IMR-90 (cell line): Measurements from ENCODE around the gene ANP32A. TPM values are rescaled to one million over a fixed set of nuclear protein-coding genes. Genes with fewer than 3 reads are reported as not detected.
A peak's percentile ranks its signal among the peaks of the same experiment; 100 is the strongest.

Experiments
- ATAC-seq: fragments of 200-7000 bp; cut with Tn5 transposase; 2 replicates; pipeline ENCODE4 v1.9.1; 2020; ENCODE audit warnings: low read depth, mild to moderate bottlenecking, moderate library complexity
- BruUV-seq: library from RNA; stranded (reverse); fragments of 400-500 nt; replicated peaks from 2 replicates; lab custom pipeline; 2021; lab: Mats Ljungman, UMichigan
- CTCF ChIA-PET: fragments of 300-600 bp; formaldehyde crosslinking; extraction: SDS; loops from one replicate; lab custom pipeline; 2021; ENCODE audit warnings: antibody characterized with exemption; lab: Yijun Ruan, JAX
- POLR2A ChIA-PET: fragments of 300-600 bp; sonication (Branson Sonifier 250); formaldehyde crosslinking; loops from one replicate; lab custom pipeline; 2022; ENCODE audit warnings: antibody characterized with exemption; ENCODE audit not compliant: unreplicated experiment; lab: Charles Lee
- DNase-seq: peaks from one replicate; pipeline ENCODE4 v3.0.0; 2013
- H2AFZ ChIP-seq: replicated peaks from 2 replicates; pipeline ENCODE3; 2013; ENCODE audit warnings: low read length, mild to moderate bottlenecking; ENCODE audit not compliant: poor library complexity
- H2AK5ac ChIP-seq: 2 replicates; pipeline ENCODE4 v1.6.1; 2013; ENCODE audit warnings: low read depth, low read length, inconsistent platforms
- H2AK9ac ChIP-seq: replicated peaks from 2 replicates; pipeline ENCODE3; 2013; ENCODE audit warnings: mild to moderate bottlenecking, low read depth, low read length, moderate library complexity; ENCODE audit not compliant: poor library complexity
- H2BK120ac ChIP-seq: 2 replicates; pipeline ENCODE4 v1.6.1; 2013; ENCODE audit warnings: low read depth, low read length, inconsistent platforms
- H2BK15ac ChIP-seq: 3 replicates; pipeline ENCODE4 v1.6.1; 2013; ENCODE audit warnings: low read depth, low read length, inconsistent platforms
- H2BK20ac ChIP-seq: 2 replicates; pipeline ENCODE4 v1.6.1; 2013; ENCODE audit warnings: low read depth, mild to moderate bottlenecking, inconsistent platforms, low read length, moderate library complexity
- H2BK5ac ChIP-seq: 2 replicates; pipeline ENCODE4 v1.6.1; 2013; ENCODE audit warnings: mild to moderate bottlenecking, low read depth, low read length, inconsistent platforms; ENCODE audit not compliant: poor library complexity, severe bottlenecking
- H3K14ac ChIP-seq: replicated peaks from 2 replicates; pipeline ENCODE4 v1.6.1; 2013; ENCODE audit warnings: low read depth, low read length, inconsistent platforms
- H3K18ac ChIP-seq: 2 replicates; pipeline ENCODE4 v1.6.1; 2013; ENCODE audit warnings: low read depth, low read length, control low read depth
- H3K23ac ChIP-seq: 2 replicates; pipeline ENCODE4 v1.6.1; 2013; ENCODE audit warnings: low read depth, low read length, inconsistent platforms
- H3K27ac ChIP-seq: 2 replicates; pipeline ENCODE4 v1.5.1; 2013; ENCODE audit warnings: mild to moderate bottlenecking, control low read depth, low read length; ENCODE audit not compliant: insufficient read depth
- H3K27me3 ChIP-seq: 2 replicates; pipeline ENCODE4 v1.6.1; 2013; ENCODE audit warnings: low read length; ENCODE audit not compliant: control insufficient read depth, insufficient read depth
- H3K36me3 ChIP-seq: 2 replicates; pipeline ENCODE4 v1.6.1; 2013; ENCODE audit warnings: low read length, mixed read lengths; ENCODE audit not compliant: control insufficient read depth, insufficient read depth
- H3K4ac ChIP-seq: 2 replicates; pipeline ENCODE4 v1.6.1; 2013; ENCODE audit warnings: low read depth, low read length, inconsistent platforms
- H3K4me1 ChIP-seq: 2 replicates; pipeline ENCODE4 v1.6.1; 2013; ENCODE audit warnings: low read length, mixed read lengths; ENCODE audit not compliant: control insufficient read depth, insufficient read depth
- H3K4me2 ChIP-seq: 2 replicates; pipeline ENCODE4 v1.6.1; 2013; ENCODE audit warnings: low read depth, mild to moderate bottlenecking, control low read depth, low read length, moderate library complexity
- H3K4me3 ChIP-seq: 2 replicates; pipeline ENCODE4 v1.5.1; 2013; ENCODE audit warnings: low read depth, mild to moderate bottlenecking, control low read depth, low read length, moderate library complexity; ENCODE audit not compliant: insufficient read depth
- H3K56ac ChIP-seq: 2 replicates; pipeline ENCODE4 v1.6.1; 2013; ENCODE audit warnings: low read length, inconsistent platforms; ENCODE audit not compliant: insufficient read depth; ENCODE audit errors: extremely low read depth
- H3K79me1 ChIP-seq, 2 experiments: 2 replicates each; pipeline ENCODE4 v1.6.1; 2013; ENCODE audit warnings: low read length in 2 of 2, inconsistent platforms in 1 of 2, low read depth in 1 of 2
- H3K9ac ChIP-seq: 2 replicates; pipeline ENCODE4 v1.6.1; 2013; ENCODE audit warnings: low read depth, low read length, control low read depth
- H3K9me1 ChIP-seq: 2 replicates; pipeline ENCODE4 v1.6.1; 2013; ENCODE audit warnings: low read length, inconsistent platforms; ENCODE audit not compliant: insufficient read depth
- H3K9me3 ChIP-seq: 2 replicates; pipeline ENCODE4 v1.6.1; 2013; ENCODE audit warnings: low read length; ENCODE audit not compliant: control insufficient read depth, insufficient read depth
- H4K20me1 ChIP-seq: 2 replicates; pipeline ENCODE4 v1.6.1; 2013; ENCODE audit warnings: low read length, inconsistent platforms; ENCODE audit not compliant: insufficient read depth
- H4K5ac ChIP-seq: 2 replicates; pipeline ENCODE4 v1.6.1; 2013; ENCODE audit warnings: mild to moderate bottlenecking, low read depth, low read length, control low read depth
- H4K8ac ChIP-seq, 2 experiments: 2 replicates each; pipeline ENCODE4 v1.6.1; 2013; ENCODE audit warnings: low read depth in 2 of 2, low read length in 2 of 2, control low read depth in 1 of 2, inconsistent platforms in 1 of 2
- H4K91ac ChIP-seq: 2 replicates; pipeline ENCODE4 v1.6.1; 2013; ENCODE audit warnings: low read depth, low read length, inconsistent platforms; ENCODE audit not compliant: insufficient read depth
- BHLHE40 ChIP-seq: fragments of 150-350 bp; IDR thresholded peaks from 2 replicates; pipeline ENCODE4 v1.6.1; 2016; ENCODE audit warnings: mild to moderate bottlenecking, low read depth, low read length
- CEBPB ChIP-seq: IDR thresholded peaks from 2 replicates; pipeline ENCODE4 v1.6.1; 2012; ENCODE audit warnings: low read depth, low read length, improper control_type of control experiment
- MAFK ChIP-seq: IDR thresholded peaks from 2 replicates; pipeline ENCODE4 v1.6.1; 2012; ENCODE audit warnings: low read depth, low read length, improper control_type of control experiment
- MAZ ChIP-seq: IDR thresholded peaks from 2 replicates; pipeline ENCODE4 v1.6.1; 2012; ENCODE audit warnings: low read depth, mild to moderate bottlenecking, low read length, improper control_type of control experiment, moderate library complexity, borderline replicate concordance
- MXI1 ChIP-seq: IDR thresholded peaks from 2 replicates; pipeline ENCODE4 v1.6.1; 2012; ENCODE audit warnings: low read depth, mild to moderate bottlenecking, low read length, moderate library complexity, borderline replicate concordance
- NFE2L2 ChIP-seq: fragments of 150-350 bp; IDR thresholded peaks from 2 replicates; pipeline ENCODE4 v1.6.1; 2016; ENCODE audit warnings: low read depth, mild to moderate bottlenecking, low read length
- POLR2A ChIP-seq: IDR thresholded peaks from 2 replicates; pipeline ENCODE4 v1.6.1; 2012; ENCODE audit warnings: mild to moderate bottlenecking, low read depth, low read length
- RCOR1 ChIP-seq: IDR thresholded peaks from 2 replicates; pipeline ENCODE4 v1.6.1; 2012; ENCODE audit warnings: mild to moderate bottlenecking, low read length, improper control_type of control experiment; ENCODE audit not compliant: insufficient replicate concordance
- RFX5 ChIP-seq: IDR thresholded peaks from 2 replicates; pipeline ENCODE4 v1.8.0; 2012; ENCODE audit warnings: low read depth, mild to moderate bottlenecking, low read length, moderate library complexity
- SMC3 ChIP-seq: fragments of 150-350 bp; IDR thresholded peaks from 2 replicates; pipeline ENCODE4 v1.6.1; 2016; ENCODE audit warnings: low read depth, mild to moderate bottlenecking, antibody characterized with exemption, low read length, moderate library complexity
- WGBS, 2 experiments: methylation state at CpG; one replicate each; pipeline versions ENCODE4 v1.1.5 to v1.1.7; 2013; ENCODE audit warnings: missing lambda C conversion rate in 2 of 2; ENCODE audit not compliant: insufficient read length in 1 of 2; ENCODE audit errors: extremely low coverage in 2 of 2; 5-methylcytosine and 5-hydroxymethylcytosine counted together
- dilution Hi-C: fragments of 300-500 bp; cut with HindIII; formaldehyde crosslinking; loops from one replicate; pipeline ENCODE4 v1.14.3; 2018; ENCODE audit warnings: low sequenced_read_pairs; ENCODE audit not compliant: unreplicated experiment
- in situ Hi-C: fragments of 300-500 bp; cut with MboI; formaldehyde crosslinking; loops from 3 replicates; pipeline ENCODE4 v1.14.3; 2019; ENCODE audit warnings: low sequenced_read_pairs, inconsistent platforms, mixed read lengths
- intact Hi-C: fragments of 100-400 bp; cut with micrococcal nuclease; formaldehyde crosslinking; loops from 2 replicates; pipeline ENCODE4 v1.10.0; 2022
- polyA plus RNA-seq, 3 experiments: library from polyadenylated mRNA; depleted of rRNA; stranded (reverse); fragments of >200 nt; gene quantifications; 2 replicates each; pipeline ENCODE4 v1.2.3, GENCODE V29; 2012; ENCODE audit warnings: low replicate concordance in 1 of 3
- total RNA-seq: library from RNA; depleted of rRNA; stranded (reverse); fragments of >200 nt; gene quantifications from 2 replicates; pipeline ENCODE4 v1.2.3, GENCODE V29; 2012
- TF ChIP-seq, protein P1 (sequence below): fragments of 150-350 bp; IDR thresholded peaks from 2 replicates; pipeline ENCODE4 v1.6.1; 2017; ENCODE audit warnings: mild to moderate bottlenecking, antibody characterized with exemption, low read length, low read depth
- TF ChIP-seq, protein P2 (sequence below): conservative IDR thresholded peaks from 2 replicates; pipeline ENCODE4 v1.5.1; 2012; ENCODE audit warnings: mild to moderate bottlenecking, low read depth, low read length, improper control_type of control experiment

ANP32A gene
- total and polyA plus RNA-seq, 2 of the 4 experiments (the other 2 are of a cell fraction), result 62.4 to 72.8 TPM

DNA sequence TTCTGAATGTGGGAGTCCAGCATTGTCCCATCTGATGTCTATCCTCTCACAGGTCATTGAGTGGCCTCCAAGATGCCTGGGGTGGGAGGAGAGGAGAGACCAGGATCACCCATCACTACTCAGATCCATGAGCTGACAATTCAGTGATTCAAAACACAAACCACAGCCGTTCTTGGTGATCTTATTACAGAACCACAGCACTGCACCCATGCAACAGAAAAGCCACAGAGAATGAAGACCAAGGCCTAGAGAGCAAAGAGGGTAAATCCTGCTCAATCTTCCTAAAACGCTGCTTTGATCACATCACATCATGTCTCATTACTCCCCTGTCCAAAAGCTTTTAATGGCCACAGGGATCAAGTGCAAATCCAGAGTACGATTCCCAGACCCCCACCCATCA lies 23.5 kb downstream of the ANP32A start:
- Histone ChIP-seq H3K4me2 (no peak overlapping the region), H3K27me3 (no peaks in the 10 kb centered on the region), H4K5ac (no peak overlapping the region), H4K8ac (no peak overlapping the region), H3K4me1 (peaks cover 11% of the 10 kb centered on the region), H3K14ac (no peak overlapping the region), H3K9me3 (no peaks in the 10 kb centered on the region), H2BK120ac (no peak overlapping the region), H4K91ac (no peak overlapping the region), H3K23ac (no peak overlapping the region), H4K20me1 (peaks cover 92% of the 10 kb centered on the region), H3K4me3 (no peak overlapping the region), H3K4ac (no peak overlapping the region), H3K18ac (no peak overlapping the region), H3K36me3 (no peaks in the 10 kb centered on the region; the same call in 1 of the 2 replicates), H2AK9ac (no peak overlapping the region), H3K79me1 (peaks cover 66 to 94% of the 10 kb centered on the region in 2 experiments), H2BK20ac (no peak overlapping the region), H2BK15ac (no peak overlapping the region), H3K56ac (no peak overlapping the region), H3K9me1 (peaks cover 33% of the 10 kb centered on the region), H2AFZ (no peak overlapping the region), H3K27ac (no peak overlapping the region), H2AK5ac (no peak overlapping the region), H3K9ac (no peak overlapping the region), H2BK5ac (no peak overlapping the region)
- WGBS, 2 experiments, result 65% methylated on average over 2 of the region's 3 CpGs; no CpG with 5 or more reads in 1 of the 2 experiments
- dilution Hi-C loops (no loop called here), intact Hi-C loops (no loop called here), in situ Hi-C loops (loop anchor here (10.0 kb wide), 1 partner anchor 62 kb away; no protein-coding TSS in a partner anchor)
- DNase-seq, result peak; percentile 45
- no peak; the same call in 1 of the 2 replicates for ATAC-seq
- BruUV-seq, result no TSS peak
- no peak for TF ChIP-seq MAZ
- TF ChIP-seq RCOR1, result no peak
- TF ChIP-seq SMC3, result no peak
- no peak for TF ChIP-seq CEBPB
- TF ChIP-seq BHLHE40, result no peak
- TF ChIP-seq, protein P1, sequence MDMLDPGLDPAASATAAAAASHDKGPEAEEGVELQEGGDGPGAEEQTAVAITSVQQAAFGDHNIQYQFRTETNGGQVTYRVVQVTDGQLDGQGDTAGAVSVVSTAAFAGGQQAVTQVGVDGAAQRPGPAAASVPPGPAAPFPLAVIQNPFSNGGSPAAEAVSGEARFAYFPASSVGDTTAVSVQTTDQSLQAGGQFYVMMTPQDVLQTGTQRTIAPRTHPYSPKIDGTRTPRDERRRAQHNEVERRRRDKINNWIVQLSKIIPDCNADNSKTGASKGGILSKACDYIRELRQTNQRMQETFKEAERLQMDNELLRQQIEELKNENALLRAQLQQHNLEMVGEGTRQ, result no peak
- no peak for TF ChIP-seq NFE2L2
- TF ChIP-seq, protein P2, sequence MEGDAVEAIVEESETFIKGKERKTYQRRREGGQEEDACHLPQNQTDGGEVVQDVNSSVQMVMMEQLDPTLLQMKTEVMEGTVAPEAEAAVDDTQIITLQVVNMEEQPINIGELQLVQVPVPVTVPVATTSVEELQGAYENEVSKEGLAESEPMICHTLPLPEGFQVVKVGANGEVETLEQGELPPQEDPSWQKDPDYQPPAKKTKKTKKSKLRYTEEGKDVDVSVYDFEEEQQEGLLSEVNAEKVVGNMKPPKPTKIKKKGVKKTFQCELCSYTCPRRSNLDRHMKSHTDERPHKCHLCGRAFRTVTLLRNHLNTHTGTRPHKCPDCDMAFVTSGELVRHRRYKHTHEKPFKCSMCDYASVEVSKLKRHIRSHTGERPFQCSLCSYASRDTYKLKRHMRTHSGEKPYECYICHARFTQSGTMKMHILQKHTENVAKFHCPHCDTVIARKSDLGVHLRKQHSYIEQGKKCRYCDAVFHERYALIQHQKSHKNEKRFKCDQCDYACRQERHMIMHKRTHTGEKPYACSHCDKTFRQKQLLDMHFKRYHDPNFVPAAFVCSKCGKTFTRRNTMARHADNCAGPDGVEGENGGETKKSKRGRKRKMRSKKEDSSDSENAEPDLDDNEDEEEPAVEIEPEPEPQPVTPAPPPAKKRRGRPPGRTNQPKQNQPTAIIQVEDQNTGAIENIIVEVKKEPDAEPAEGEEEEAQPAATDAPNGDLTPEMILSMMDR, result no peak
- no peak for TF ChIP-seq RFX5
- TF ChIP-seq POLR2A, result no peak
- TF ChIP-seq MAFK, result no peak
- no peak for TF ChIP-seq MXI1
- CTCF ChIA-PET, result no interaction called here
- POLR2A ChIA-PET, result no interaction called here
